Activated CD4-positive, alpha-beta T cell treated with anti-CD3 and anti-CD28 coated beads, Interleukin-2, amount 50 U/mL, for 1 hour (primary cell): ENCODE data around the gene DDX55.
"Not testable (repeated sequence)": the region's sequence is repeated elsewhere in the genome, so short reads cannot be mapped to it uniquely, and the experiment has no call there.

Experiments
- DNase-seq: peaks from one replicate; pipeline ENCODE4 v3.0.0-alpha.2; 2020

The DDX55 gene, protein sequence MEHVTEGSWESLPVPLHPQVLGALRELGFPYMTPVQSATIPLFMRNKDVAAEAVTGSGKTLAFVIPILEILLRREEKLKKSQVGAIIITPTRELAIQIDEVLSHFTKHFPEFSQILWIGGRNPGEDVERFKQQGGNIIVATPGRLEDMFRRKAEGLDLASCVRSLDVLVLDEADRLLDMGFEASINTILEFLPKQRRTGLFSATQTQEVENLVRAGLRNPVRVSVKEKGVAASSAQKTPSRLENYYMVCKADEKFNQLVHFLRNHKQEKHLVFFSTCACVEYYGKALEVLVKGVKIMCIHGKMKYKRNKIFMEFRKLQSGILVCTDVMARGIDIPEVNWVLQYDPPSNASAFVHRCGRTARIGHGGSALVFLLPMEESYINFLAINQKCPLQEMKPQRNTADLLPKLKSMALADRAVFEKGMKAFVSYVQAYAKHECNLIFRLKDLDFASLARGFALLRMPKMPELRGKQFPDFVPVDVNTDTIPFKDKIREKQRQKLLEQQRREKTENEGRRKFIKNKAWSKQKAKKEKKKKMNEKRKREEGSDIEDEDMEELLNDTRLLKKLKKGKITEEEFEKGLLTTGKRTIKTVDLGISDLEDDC

GRCh38 chr12:123601602-123602489 is at the start of gene DDX55:
Gene DDX55, plus strand, starts transcription at chr12:123602099. Its CDS starts 50 bp downstream, at chr12:123602149.
- DNase-seq: peak; percentile 83

DNA sequence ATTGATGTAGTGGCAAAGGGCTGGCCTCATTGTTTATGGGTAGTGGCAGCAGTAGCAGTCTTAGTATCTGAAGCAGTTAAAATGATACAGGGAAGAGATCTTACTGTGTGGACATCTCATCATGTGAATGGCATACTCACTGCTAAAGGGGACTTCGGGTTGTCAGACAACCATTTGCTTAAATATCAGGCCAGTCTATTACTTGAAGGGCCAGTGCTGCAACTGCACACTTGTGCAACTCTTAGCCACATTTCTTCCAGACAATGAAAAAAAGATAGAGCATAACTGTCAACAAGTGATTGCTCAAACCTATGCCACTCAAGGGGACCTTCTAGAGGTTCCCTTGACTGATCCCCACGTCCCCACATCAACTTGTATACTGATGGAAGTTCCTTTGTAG is 47.8 kb upstream of the DDX55 start:
- not testable (repeated sequence) for DNase-seq

DNA sequence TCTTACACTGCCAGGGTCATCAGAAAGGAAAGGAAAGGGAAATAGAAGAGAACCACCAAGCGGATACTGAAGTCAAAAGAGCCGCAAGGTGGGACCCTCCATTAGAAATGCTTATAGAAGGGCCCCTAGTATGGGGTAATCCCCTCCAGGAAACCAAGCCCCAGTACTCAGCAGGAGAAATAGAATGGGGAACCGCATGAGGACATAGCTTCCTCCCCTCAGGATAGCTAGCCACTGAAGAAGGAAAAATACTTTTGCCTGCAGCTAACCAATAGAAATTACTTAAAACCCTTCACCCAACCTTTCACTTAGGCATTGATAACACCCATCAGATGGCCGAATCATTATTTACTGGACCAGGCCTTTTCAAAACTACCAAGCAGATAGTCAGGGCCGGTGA is 47.1 kb upstream of the DDX55 start:
- not testable (repeated sequence) for DNase-seq

DNA sequence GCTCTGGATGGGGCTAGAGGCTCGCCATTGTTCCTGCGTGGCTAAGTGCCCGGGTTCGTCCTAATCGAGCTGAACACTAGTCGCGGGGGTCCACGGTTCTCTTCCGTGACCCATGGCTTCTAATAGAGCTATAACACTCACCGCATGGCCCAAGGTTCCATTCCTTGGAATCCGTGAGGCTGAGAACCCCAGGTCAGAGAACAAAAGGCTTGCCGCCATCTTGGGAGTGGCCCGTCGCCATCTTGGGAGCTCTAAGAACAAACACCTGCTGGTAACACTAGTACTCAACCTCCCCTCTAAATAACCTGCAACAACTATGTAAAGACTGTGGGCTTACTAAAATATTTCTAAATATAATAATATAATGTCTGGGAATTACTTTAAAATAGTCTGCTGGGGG is 43.4 kb upstream of the DDX55 start:
- DNase-seq: not testable (repeated sequence)

DNA sequence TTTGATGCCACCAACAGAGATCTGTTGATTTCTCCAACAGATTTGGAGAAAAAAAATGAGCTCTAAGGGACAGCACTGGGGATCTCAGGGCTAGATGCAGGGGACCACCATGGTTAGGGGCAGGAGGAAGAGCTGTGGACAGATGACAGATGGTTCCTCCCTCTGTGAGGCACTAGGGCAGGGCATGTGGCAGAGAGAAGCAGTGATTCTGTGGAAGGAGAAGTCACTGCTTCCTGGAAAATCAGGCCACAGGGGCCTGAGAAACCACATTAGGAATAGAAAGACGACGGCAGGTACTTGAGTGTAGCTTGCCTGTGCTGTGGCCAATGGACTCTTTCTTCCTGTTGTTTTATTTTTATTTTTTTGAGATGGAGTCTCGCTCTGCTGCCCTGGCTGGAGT is 42.4 kb upstream of the DDX55 start:
- DNase-seq: no peak

- no peak for DNase-seq
Observed at GRCh38 chr12:123571343-123571813, 30.5 kb upstream of the DDX55 start.

DNA sequence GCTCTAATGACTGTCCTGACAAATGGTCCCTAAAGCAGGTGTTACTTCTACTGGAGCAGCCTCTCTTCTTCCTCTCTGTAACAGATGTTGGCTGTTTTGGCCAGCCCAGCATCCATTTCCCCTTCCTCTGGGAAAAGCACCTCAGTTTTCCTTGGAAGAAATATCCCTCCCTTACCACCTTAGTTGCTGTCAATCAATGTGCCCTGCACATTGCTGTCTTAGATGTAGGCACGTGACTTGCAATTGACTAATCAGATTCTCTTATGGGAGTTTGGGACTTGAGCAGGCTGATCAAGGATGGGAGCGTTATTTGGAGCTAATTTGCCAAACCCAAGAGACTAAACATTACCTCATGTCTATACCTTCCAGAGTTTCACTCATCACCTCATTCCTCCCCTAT is 29.5 kb upstream of the DDX55 start:
- no peak for DNase-seq

GRCh38 chr12:123573870-123574269 is 28.0 kb upstream of the DDX55 start:
- no peak for DNase-seq

DNA sequence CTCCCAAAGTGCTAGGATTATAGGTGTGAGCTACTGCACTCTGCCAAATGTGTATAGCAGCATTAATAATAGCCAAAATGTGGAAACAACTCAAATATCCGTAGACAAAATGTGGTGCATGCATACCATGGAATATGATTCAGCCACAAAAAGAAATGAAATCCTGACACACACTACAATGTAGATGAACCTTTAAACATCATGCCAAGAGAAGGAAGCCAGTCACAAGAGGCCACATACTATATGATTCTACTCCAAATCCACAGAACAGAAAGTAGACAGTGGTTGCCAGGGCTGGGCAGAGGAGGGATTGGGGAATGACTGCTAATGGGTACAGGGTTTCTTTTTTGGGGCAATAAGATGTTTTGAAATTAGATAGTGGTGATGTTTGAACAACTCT is 25.3 kb upstream of the DDX55 start:
- no peak for DNase-seq

- DNase-seq: no peak
Observed at GRCh38 chr12:123578243-123578642, 23.7 kb upstream of the DDX55 start.

DNA sequence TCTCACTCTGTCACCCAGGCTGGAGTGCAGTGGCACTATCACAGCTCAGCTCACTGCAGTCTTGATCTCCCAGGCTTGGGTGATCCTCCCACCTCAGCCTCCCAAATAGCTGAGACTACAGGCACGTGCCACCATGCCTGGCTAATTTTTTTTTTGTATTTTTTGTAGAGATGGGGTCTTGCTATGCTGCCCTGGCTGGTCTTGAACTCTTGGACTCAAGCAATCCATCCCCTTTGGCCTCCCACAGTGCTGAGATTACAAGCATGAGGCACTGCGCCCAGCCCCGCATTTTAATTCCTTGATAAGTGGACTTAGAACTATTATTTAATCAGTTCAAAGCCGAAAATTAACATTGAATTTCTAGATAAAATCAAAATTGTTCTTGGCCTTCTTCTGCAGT is 23.1 kb upstream of the DDX55 start:
- not testable (repeated sequence) for DNase-seq

GRCh38 chr12:123580772-123581171 is 21.1 kb upstream of the DDX55 start:
- DNase-seq: no peak

- no peak for DNase-seq
Observed at GRCh38 chr12:123591702-123592481, 10.0 kb upstream of the DDX55 start.

GRCh38 chr12:123595729-123596128 is 6.2 kb upstream of the DDX55 start:
- DNase-seq: no peak

DNA sequence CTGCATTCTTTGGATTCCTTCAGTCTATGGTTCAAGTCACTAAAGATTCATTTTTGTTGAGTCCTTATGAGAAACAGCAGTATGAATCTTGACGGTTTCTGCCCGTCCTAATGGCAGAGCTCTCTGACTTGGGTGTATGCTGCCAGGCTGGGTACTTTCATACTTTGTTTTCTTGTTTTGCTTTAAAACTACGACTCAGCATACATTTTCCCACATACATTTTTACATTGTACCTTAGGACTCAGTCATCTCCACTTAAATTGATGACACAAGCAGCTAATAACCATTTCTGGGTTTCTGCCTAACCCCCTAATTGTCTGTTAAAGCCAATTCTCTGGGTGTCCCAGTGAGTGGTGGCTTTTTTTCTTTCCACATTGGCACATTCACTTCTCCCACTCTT is 4.8 kb upstream of the DDX55 start:
- no peak for DNase-seq

GRCh38 chr12:123598522-123598921 is 3.4 kb upstream of the DDX55 start:
- no peak for DNase-seq

DNA sequence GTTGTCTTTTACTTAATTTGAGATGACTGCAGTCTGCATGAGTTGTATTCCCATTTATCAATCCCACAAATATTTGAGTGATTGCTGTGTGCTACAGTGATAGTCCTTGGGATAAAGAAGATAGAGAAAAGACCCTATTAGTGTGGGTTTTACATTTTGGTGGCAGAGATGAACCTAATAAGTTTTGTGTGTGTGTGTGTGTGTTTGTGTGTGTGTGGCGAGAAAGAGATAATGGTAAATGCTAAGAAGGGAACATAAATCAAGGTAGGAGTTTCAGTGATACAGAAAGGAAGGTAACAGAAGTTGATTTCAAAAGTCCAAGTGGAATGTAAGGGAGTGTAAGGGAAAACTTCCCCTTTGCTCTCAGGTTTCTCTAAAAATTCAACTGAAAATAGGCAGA is 2.6 kb upstream of the DDX55 start:
- DNase-seq: no peak

GRCh38 chr12:123599721-123600120 is 2.2 kb upstream of the DDX55 start:
- DNase-seq: no peak

- no peak for DNase-seq
Observed at GRCh38 chr12:123602651-123603195, 824 bp downstream of the DDX55 start.

GRCh38 chr12:123603495-123603894 is 1.6 kb downstream of the DDX55 start:
- DNase-seq: not testable (repeated sequence)

DNA sequence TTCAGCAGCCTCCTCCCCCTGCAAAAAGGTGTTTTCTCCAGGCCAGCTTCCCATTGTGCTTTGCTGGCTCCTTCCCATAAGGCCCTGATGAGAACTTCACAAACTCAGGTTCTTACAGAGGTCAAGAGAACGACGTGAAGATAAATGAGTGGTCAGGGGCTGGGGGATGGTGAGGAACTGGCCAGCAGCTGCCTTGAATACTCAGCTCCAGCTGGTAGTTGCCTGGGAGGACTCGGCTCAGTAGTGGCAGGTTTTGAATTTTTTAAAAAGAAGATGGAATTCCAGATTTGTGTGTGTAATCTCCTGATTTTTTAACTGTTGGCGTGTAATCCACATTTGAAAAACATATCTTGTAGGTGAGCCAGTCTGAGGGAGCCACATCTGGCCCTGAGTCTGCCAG is 5.9 kb downstream of the DDX55 start:
- DNase-seq: no peak

DNA sequence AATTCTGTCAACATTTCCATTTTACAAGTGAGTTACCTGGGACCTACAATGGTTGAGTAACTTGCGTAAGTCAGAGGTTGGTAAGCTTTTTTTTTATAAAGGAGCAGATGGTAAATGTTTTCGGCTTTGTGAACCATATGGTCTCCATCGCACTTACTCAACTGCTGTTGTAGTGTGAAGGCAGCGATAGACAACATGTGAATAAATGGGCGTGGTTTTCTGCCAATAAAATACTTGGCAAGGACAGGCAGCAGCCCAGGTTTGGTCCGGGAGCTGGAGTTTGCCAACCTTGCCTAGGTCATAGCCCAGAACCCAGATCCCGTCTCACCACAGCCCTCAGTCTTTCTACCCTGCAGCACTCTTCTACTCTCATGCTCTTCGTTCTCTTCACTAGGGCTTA is 6.3 kb downstream of the DDX55 start:
- no peak for DNase-seq
